GM19455 (cell line): ENCODE results near the gene ANO3.

Experiments used
- ATAC-seq: cut with Tn5 transposase; IDR thresholded peaks from one replicate; pipeline ENCODE4 v1.9.1; 2021; ENCODE audit not compliant: unreplicated experiment

Gene ANO3

DNA sequence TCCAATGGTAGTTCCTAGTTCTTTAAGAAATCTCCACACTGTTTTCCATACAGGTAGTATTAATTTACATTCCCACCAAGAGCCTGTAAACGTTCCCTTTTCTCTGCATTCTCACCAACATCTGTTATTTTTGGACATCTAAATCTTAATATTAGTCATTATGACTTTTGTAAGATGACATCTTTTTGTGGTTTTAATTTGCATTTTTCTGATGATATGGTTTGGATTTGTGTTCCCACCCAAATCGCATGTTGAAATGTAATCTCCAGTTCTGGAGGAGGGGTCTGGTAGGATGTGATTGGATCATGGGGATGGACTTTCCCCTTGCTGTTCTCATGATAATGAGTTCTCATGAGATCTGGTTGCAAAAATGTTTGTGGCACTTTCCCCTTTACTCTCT, 151.2 kb downstream of the ANO3 start:
- no peak for ATAC-seq

GRCh38 chr11:26490546-26490945, 158.6 kb downstream of the ANO3 start:
- ATAC-seq = no peak

GRCh38 chr11:26493616-26494015, 161.7 kb downstream of the ANO3 start:
- no peak for ATAC-seq

- no peak for ATAC-seq
Observed at GRCh38 chr11:26507229-26507628, 175.3 kb downstream of the ANO3 start.

- no peak for ATAC-seq
Observed at GRCh38 chr11:26510164-26510563, 178.2 kb downstream of the ANO3 start.

- no peak for ATAC-seq
Observed at GRCh38 chr11:26510756-26511155, 178.8 kb downstream of the ANO3 start.

- no peak for ATAC-seq
Observed at GRCh38 chr11:26512196-26512595, 180.3 kb downstream of the ANO3 start.

DNA sequence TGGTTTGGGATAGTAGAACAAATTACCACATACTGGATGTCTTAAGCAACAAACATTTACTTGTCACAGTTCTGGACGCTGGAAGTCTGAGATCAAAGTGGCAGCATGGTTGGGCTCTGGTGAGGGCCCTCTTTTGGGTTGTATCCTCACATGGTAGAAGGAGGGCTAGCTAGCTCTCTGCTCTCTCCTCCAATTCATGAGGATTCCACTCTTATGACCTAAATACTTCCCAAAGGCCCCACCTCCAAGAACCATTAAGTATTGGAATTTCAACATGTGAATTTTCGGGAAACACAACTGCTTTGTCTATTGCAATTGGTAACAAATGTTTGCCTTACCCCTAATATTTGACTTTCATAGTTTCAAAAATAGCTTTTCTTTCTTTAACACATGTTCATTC, 187.5 kb downstream of the ANO3 start:
- no peak for ATAC-seq

- no peak for ATAC-seq
Observed at GRCh38 chr11:26522912-26523610, 191.1 kb downstream of the ANO3 start.

DNA sequence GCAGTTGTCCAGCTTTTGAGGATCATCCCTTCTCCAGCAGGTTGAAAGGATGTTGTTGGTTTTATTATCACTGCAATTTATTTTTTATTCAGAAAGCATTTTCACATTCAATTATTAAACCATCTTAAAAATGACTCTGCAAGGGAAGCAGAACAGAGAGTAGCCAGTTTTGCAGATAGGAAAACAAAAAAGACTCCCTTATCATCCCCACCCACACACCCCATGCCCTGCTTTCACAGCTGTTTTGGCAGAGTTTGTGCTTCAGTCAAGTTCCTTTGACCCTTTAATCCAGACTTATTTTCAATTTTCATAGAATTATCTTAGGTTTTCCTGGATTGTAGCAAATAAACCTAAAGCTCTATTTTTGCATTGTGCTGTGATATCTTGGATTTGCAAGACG, 195.8 kb downstream of the ANO3 start:
- ATAC-seq = no peak

GRCh38 chr11:26537341-26537740, 205.4 kb downstream of the ANO3 start:
- ATAC-seq = no peak

DNA sequence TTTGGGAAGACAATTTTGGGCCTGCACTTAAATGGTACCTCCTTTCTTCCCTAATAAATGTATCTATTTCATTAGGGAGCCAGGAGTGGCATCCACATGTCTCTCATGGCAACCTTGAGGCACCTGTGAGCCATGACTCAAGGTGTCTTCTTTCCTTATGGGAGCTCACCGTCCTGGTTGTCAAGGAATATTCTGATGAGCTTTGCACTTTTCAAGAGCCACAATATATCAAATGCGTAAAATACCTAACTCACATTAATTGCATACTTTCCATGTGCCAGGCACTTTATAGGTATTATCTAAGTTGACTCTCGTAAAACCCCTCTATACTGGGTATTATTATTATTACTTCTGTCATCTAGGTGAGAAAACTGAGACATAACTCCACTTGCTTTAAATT, 207.6 kb downstream of the ANO3 start:
- no peak for ATAC-seq

GRCh38 chr11:26541870-26542269, 209.9 kb downstream of the ANO3 start:
- ATAC-seq = no peak

DNA sequence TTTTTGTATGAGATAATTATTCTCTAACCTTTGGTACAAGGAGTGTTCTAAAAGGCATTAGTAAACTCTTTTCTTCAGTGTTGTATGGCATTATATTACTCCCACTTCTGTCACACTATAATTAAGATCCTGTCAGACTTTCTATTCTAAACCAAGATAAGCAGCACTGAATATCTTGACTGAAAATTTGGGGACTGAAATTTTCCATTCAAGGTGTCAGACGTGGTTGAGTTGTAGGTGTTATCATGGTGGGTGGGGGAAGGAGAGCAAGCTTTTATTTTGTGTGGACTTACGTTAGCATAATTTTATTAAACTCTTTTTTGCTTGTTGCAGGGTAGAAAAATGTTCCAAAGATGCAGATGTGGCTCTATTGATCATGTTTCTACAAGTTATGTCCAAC, 217.2 kb downstream of the ANO3 start:
- ATAC-seq = no peak

DNA sequence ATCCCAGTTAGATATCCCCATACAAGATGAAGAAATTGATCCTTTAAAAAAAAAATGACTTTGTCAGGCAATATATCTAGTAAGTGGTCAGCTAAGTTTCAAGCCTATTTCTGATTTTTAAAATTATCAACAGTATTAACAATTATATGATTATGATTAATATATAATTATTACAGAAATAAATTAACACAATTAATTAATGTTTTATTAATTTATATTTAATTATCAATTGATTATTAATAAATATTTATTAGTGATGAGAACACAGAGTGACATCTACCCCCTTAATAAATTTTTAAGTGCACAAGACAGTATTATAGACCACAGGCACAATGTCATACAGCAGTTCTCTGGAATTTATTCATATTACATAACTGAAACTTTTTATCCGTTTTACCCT, 218.1 kb downstream of the ANO3 start:
- ATAC-seq = no peak

GRCh38 chr11:26551186-26551801, 219.4 kb downstream of the ANO3 start:
- ATAC-seq = no peak

- ATAC-seq = no peak
Observed at GRCh38 chr11:26553182-26553581, 221.3 kb downstream of the ANO3 start.

DNA sequence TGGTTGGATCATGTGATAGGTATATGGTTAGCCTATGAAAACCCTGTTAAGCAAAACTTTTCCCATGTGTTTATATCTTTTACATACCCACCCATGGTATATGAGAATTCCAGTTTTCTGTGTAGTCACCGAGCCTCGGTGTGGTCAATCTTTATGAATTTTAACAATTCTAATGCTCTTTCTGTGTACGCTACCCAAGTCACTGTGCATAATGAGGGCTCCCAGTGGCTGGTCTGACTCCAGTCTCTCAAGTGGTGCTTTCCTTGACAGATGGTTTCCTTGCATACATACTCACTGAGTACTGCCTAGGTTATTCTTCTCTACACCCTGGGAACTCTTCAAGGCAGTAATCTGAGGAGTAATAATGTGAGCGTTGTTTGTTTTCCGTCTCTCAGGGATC, 222.5 kb downstream of the ANO3 start:
- ATAC-seq = no peak

- no peak for ATAC-seq
Observed at GRCh38 chr11:26556582-26556981, 224.7 kb downstream of the ANO3 start.

- no peak for ATAC-seq
Observed at GRCh38 chr11:26557666-26558065, 225.7 kb downstream of the ANO3 start.

- ATAC-seq = no peak
Observed at GRCh38 chr11:26558190-26558589, 226.3 kb downstream of the ANO3 start.

GRCh38 chr11:26569646-26570045, 237.7 kb downstream of the ANO3 start:
- ATAC-seq = no peak
